GM18499 (cell line): ENCODE measurements around the gene NXPH3.

Experiments used
- ATAC-seq: cut with Tn5 transposase; IDR thresholded peaks from one replicate; pipeline ENCODE4 v1.9.1; 2021; ENCODE audit warnings: moderate number of reproducible peaks; ENCODE audit not compliant: insufficient read depth, unreplicated experiment

Gene NXPH3

GRCh38 chr17:49588312-49588711, 12.6 kb downstream of the NXPH3 start:
- no peak for ATAC-seq

- no peak for ATAC-seq
Observed at GRCh38 chr17:49588726-49589576, 13.3 kb downstream of the NXPH3 start.

GRCh38 chr17:49589577-49589927, 13.9 kb downstream of the NXPH3 start:
- no peak for ATAC-seq

- ATAC-seq, result no peak
Observed at GRCh38 chr17:49590874-49591273, 15.2 kb downstream of the NXPH3 start.

- no peak for ATAC-seq
Observed at GRCh38 chr17:49592263-49592662, 16.6 kb downstream of the NXPH3 start.

- no peak for ATAC-seq
Observed at GRCh38 chr17:49595328-49595727, 19.7 kb downstream of the NXPH3 start.

GRCh38 chr17:49595980-49596379, 20.3 kb downstream of the NXPH3 start:
- ATAC-seq, result no peak

GRCh38 chr17:49596613-49597244, 21.1 kb downstream of the NXPH3 start:
- ATAC-seq, result no peak

- no peak for ATAC-seq
Observed at GRCh38 chr17:49597436-49597835, 21.8 kb downstream of the NXPH3 start.

- ATAC-seq, result no peak
Observed at GRCh38 chr17:49597928-49598655, 22.4 kb downstream of the NXPH3 start.

GRCh38 chr17:49598918-49599317, 23.2 kb downstream of the NXPH3 start:
- ATAC-seq, result no peak

- no peak for ATAC-seq
Observed at GRCh38 chr17:49600949-49601348, 25.3 kb downstream of the NXPH3 start.

GRCh38 chr17:49602783-49603182, 27.1 kb downstream of the NXPH3 start:
- no peak for ATAC-seq

- ATAC-seq, result no peak
Observed at GRCh38 chr17:49603238-49603637, 27.6 kb downstream of the NXPH3 start.

- no peak for ATAC-seq
Observed at GRCh38 chr17:49603720-49604119, 28.0 kb downstream of the NXPH3 start.

- no peak for ATAC-seq
Observed at GRCh38 chr17:49604314-49604869, 28.7 kb downstream of the NXPH3 start.

- no peak for ATAC-seq
Observed at GRCh38 chr17:49610883-49611584, 35.4 kb downstream of the NXPH3 start.

GRCh38 chr17:49612726-49613125, 37.1 kb downstream of the NXPH3 start:
- ATAC-seq, result no peak

GRCh38 chr17:49613182-49613800, 37.6 kb downstream of the NXPH3 start:
- ATAC-seq, result no peak

GRCh38 chr17:49616086-49616485, 40.4 kb downstream of the NXPH3 start:
- ATAC-seq, result no peak
